Fibroblast of lung (primary cell): Measurements from ENCODE around the gene NOL12. TPM values are rescaled to one million over a fixed set of nuclear protein-coding genes. Genes with fewer than 3 reads are reported as not detected.

Experiments
- DNase-seq, 2 donors: peaks; one replicate each; pipeline versions ENCODE4 v3.0.0 to v3.0.0-alpha.2; 2010; ENCODE audit warnings: low read depth in 2 of 2
- H2AFZ ChIP-seq: 2 replicates; pipeline ENCODE4 v1.5.1; 2012; ENCODE audit warnings: low read length, control low read depth, inconsistent platforms
- H3K27ac ChIP-seq: 2 replicates; pipeline ENCODE4 v1.5.1; 2011; ENCODE audit warnings: low read length, control low read depth; ENCODE audit not compliant: insufficient read depth
- H3K27me3 ChIP-seq: 2 replicates; pipeline ENCODE4 v1.5.1; 2011; ENCODE audit warnings: mild to moderate bottlenecking, low read length; ENCODE audit not compliant: control insufficient read depth, insufficient read depth
- H3K36me3 ChIP-seq: 2 replicates; pipeline ENCODE4 v1.5.1; 2011; ENCODE audit warnings: low read length; ENCODE audit not compliant: control insufficient read depth, insufficient read depth
- H3K4me1 ChIP-seq: 2 replicates; pipeline ENCODE4 v1.5.1; 2011; ENCODE audit warnings: low read length; ENCODE audit not compliant: control insufficient read depth, insufficient read depth; ENCODE audit errors: extremely low read depth
- H3K4me2 ChIP-seq: 2 replicates; pipeline ENCODE4 v1.5.1; 2011; ENCODE audit warnings: low read length, control low read depth; ENCODE audit not compliant: insufficient read depth; ENCODE audit errors: extremely low read depth
- H3K4me3 ChIP-seq, 4 experiments: fragments of 200-600 bp in 1 of 4; sonication (generic) in 1 of 4; replicated peaks in 1 of 4; 2 replicates each; pipeline ENCODE4 v1.5.1; 2011 to 2016; ENCODE audit warnings: low read length in 4 of 4, low read depth in 3 of 4, mild to moderate bottlenecking in 3 of 4, control low read depth in 2 of 4, inconsistent platforms in 1 of 4, mixed read lengths in 1 of 4; ENCODE audit not compliant: insufficient read depth in 1 of 4; ENCODE audit errors: control extremely low read depth in 1 of 4
- H3K79me2 ChIP-seq: 2 replicates; pipeline ENCODE4 v1.5.1; 2012; ENCODE audit warnings: mild to moderate bottlenecking, low read length, inconsistent platforms; ENCODE audit not compliant: control insufficient read depth, insufficient read depth
- H3K9ac ChIP-seq: 2 replicates; pipeline ENCODE4 v1.5.1; 2011; ENCODE audit warnings: mild to moderate bottlenecking, low read length, control low read depth; ENCODE audit not compliant: insufficient read depth
- H3K9me3 ChIP-seq: 2 replicates; pipeline ENCODE4 v1.5.1; 2012; ENCODE audit warnings: low read depth, low read length; ENCODE audit not compliant: control insufficient read depth, insufficient read depth
- H4K20me1 ChIP-seq: 2 replicates; pipeline ENCODE4 v1.5.1; 2011; ENCODE audit warnings: low read length; ENCODE audit not compliant: control insufficient read depth, insufficient read depth; ENCODE audit errors: extremely low read depth
- EZH2 ChIP-seq: IDR thresholded peaks from 2 replicates; pipeline ENCODE4 v1.5.1; 2012; ENCODE audit warnings: low read length, control low read depth, mild to moderate bottlenecking; ENCODE audit errors: missing control alignments
- polyA plus RNA-seq, 2 donors: library from polyadenylated mRNA; depleted of rRNA in 1 of 2; stranded (reverse) in 1 of 2; unstranded in 1 of 2; fragments of >200 nt; gene quantifications; 2 replicates each; pipeline ENCODE4 v1.2.1, GENCODE V29; 2011 to 2012; ENCODE audit warnings: missing spikeins in 1 of 2
- total RNA-seq: library from RNA; depleted of rRNA; stranded (reverse); fragments of >200 nt; gene quantifications from 2 replicates; pipeline ENCODE4 v1.2.1, GENCODE V29; 2014
- TF ChIP-seq, protein P1 (sequence below), 2 donors: IDR thresholded peaks in 1 of 2; conservative IDR thresholded peaks in 1 of 2; 1 replicate in 1 of 2; 2 replicates in 1 of 2; pipeline ENCODE4 v1.5.1; 2011 to 2012; ENCODE audit warnings: low read length in 2 of 2, control low read depth in 1 of 2, inconsistent platforms in 1 of 2, low read depth in 1 of 2, mild to moderate bottlenecking in 1 of 2

The NOL12 gene
- total and polyA plus RNA-seq, 2 donors (not counting 1 experiment from before 2014, with no cell fraction given): 12.8 to 15.4 TPM

DNA sequence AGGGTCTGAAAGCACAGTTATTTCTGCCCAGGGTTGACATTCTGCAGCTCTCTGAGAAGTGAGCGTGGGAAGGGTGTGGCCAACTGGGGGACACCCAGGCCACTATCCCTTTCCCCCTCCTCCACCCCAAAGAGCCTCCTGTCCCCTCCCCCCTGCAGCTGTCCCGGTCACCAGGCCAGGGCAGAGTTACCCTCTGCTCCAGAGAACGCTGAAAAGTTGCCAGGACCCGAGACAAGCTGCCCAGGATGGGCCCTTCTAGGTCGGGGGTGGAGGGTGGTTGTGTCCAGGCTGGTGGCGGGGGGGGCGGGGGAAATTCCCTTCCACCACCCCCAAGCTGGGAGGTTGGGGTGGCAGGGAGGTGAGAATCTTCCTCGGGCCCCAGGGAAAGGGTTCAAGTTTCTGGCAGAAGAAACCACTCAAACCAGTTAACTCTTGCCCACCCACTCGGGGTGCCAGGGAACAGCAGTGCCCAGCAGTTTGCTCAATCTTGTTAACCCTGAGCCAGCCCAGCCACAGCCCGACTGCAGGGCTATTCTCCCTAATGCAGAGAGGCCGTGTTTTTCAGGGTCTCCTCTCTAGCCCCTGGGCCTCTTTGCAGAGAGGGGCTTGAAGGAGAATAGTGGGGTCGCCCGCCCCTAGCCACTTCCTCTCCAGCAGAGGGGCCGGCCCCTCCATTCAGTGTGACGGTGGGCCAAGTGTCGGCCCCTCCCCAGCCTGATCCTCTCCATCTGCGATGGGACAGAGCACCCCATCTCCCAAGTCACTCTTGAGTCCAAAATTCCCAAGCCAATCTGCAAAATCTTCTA lies 10.0 kb upstream of the NOL12 start:
- Histone ChIP-seq H3K36me3 (peaks cover 17% of the 10 kb centered on the region), H3K27ac (peak overlapping the region; percentile 95), H3K4me3 (peak overlapping the region; percentile 93 to 100 (median 98)), H2AFZ (no peak overlapping the region), H3K79me2 (peaks cover 31% of the 10 kb centered on the region), H3K9me3 (no peaks in the 10 kb centered on the region), H4K20me1 (peaks cover 3% of the 10 kb centered on the region), H3K27me3 (no peaks in the 10 kb centered on the region), H3K4me1 (peaks cover 10% of the 10 kb centered on the region), H3K4me2 (peak overlapping the region; percentile 69), H3K9ac (peak overlapping the region; percentile 87)
- DNase-seq: peak; percentile 25 to 58
- TF ChIP-seq, protein P1, sequence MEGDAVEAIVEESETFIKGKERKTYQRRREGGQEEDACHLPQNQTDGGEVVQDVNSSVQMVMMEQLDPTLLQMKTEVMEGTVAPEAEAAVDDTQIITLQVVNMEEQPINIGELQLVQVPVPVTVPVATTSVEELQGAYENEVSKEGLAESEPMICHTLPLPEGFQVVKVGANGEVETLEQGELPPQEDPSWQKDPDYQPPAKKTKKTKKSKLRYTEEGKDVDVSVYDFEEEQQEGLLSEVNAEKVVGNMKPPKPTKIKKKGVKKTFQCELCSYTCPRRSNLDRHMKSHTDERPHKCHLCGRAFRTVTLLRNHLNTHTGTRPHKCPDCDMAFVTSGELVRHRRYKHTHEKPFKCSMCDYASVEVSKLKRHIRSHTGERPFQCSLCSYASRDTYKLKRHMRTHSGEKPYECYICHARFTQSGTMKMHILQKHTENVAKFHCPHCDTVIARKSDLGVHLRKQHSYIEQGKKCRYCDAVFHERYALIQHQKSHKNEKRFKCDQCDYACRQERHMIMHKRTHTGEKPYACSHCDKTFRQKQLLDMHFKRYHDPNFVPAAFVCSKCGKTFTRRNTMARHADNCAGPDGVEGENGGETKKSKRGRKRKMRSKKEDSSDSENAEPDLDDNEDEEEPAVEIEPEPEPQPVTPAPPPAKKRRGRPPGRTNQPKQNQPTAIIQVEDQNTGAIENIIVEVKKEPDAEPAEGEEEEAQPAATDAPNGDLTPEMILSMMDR (conservative IDR thresholded peaks at IDR 0.05 in 1 of 2, IDR thresholded peaks at IDR 0.05 in 1 of 2; ENCODE audit: low read depth in 1 of 2, low read length in 2 of 2): no peak
- no peak for TF ChIP-seq EZH2

DNA sequence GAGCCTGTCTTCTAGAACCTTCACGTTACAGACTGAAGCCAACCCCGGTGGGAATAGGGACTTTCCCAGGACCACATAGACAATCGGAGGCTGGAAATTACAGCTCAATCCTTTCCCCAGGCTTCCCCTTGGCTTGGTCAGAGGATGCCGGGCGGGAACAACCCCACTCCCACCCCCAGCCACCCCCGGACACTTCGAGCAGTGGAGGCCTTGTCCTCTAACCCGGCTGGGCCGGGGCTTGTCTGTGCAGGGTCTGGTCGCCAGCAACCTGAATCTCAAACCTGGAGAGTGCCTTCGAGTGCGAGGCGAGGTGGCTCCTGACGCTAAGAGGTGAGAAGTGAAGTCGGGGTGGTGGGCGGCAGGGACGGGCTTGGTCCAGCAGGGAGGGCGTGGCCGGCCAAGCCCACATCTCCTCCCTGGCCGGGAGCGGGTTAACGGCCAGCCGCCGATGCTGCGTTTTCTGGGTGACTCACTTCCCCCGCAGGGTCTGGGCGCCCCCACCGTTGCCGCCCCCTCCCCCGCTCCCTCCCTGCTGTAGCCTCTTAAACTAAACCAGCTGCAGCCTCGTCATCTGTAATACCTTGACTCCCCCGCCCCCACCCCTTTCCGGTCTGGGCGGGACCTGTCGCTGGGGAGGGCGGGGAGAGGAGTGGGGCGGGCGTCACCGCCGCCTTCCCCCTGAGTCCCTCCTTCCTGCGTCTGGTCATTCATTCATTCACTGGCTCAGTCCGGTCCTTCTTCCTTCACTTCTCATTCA lies 9.2 kb upstream of the NOL12 start:
- peaks cover 31% of the 10 kb centered on the region for H3K79me2 ChIP-seq
- peak overlapping the region; percentile 87 for H3K9ac ChIP-seq
- peak; percentile 97 to 98 for DNase-seq
- H3K4me3 ChIP-seq: peak overlapping the region; percentile 93 to 100 (median 98)
- H3K9me3 ChIP-seq: no peaks in the 10 kb centered on the region
- peaks cover 13% of the 10 kb centered on the region for H3K4me1 ChIP-seq
- H3K36me3 ChIP-seq: peaks cover 17% of the 10 kb centered on the region
- H2AFZ ChIP-seq: no peak overlapping the region
- peak overlapping the region; percentile 95 for H3K27ac ChIP-seq
- no peaks in the 10 kb centered on the region for H3K27me3 ChIP-seq
- peaks cover 3% of the 10 kb centered on the region for H4K20me1 ChIP-seq
- H3K4me2 ChIP-seq: peak overlapping the region; percentile 100
- TF ChIP-seq EZH2: no peak
- TF ChIP-seq, protein P1 (conservative IDR thresholded peaks at IDR 0.05 in 1 of 2, IDR thresholded peaks at IDR 0.05 in 1 of 2; ENCODE audit: low read depth in 1 of 2, low read length in 2 of 2): no peak

DNA sequence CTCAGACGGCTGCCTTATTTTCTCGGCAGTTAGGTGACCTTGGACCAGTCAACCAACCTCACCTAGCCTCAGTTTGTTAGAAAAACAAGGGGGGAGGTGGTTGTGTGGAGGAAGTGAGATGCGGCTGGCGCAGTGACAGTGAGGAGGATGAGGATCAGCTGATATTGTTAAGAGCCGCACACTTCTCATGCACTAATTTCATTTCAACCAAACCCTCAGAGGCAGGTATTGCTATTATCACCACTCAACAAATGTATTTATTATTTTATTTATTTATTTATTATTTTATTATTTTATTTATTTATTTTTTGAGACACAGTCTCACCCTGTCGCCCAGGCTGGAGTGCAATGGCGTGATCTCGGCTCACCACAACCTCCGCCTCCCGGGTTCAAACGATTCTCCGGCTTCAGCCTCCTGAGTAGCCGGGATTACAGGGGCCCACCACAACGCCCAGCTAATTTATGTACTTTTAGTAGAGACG lies 8.6 kb upstream of the NOL12 start:
- H3K36me3 ChIP-seq: peaks cover 17% of the 10 kb centered on the region
- H2AFZ ChIP-seq: no peak overlapping the region
- peaks cover 31% of the 10 kb centered on the region for H3K79me2 ChIP-seq
- H3K9me3 ChIP-seq: no peaks in the 10 kb centered on the region
- peak overlapping the region; percentile 58 for H3K9ac ChIP-seq
- TF ChIP-seq, protein P1 (conservative IDR thresholded peaks at IDR 0.05 in 1 of 2, IDR thresholded peaks at IDR 0.05 in 1 of 2; ENCODE audit: low read depth in 1 of 2, low read length in 2 of 2): no peak
- no peak for TF ChIP-seq EZH2
- peaks cover 3% of the 10 kb centered on the region for H4K20me1 ChIP-seq
- peak overlapping the region; percentile 62 for H3K27ac ChIP-seq
- H3K4me3 ChIP-seq: peak overlapping the region; percentile 58 to 100 (median 96)
- no peak for DNase-seq
- peaks cover 13% of the 10 kb centered on the region for H3K4me1 ChIP-seq
- H3K4me2 ChIP-seq: peak overlapping the region; percentile 100
- no peaks in the 10 kb centered on the region for H3K27me3 ChIP-seq
